Measurements from ENCODE around the gene FILIP1L. TPM values are rescaled to one million over a fixed set of nuclear protein-coding genes. Genes with fewer than 3 reads are reported as not detected.

The FILIP1L gene
- total RNA-seq, result 8.9 and 11.0 TPM in 2 replicates

DNA sequence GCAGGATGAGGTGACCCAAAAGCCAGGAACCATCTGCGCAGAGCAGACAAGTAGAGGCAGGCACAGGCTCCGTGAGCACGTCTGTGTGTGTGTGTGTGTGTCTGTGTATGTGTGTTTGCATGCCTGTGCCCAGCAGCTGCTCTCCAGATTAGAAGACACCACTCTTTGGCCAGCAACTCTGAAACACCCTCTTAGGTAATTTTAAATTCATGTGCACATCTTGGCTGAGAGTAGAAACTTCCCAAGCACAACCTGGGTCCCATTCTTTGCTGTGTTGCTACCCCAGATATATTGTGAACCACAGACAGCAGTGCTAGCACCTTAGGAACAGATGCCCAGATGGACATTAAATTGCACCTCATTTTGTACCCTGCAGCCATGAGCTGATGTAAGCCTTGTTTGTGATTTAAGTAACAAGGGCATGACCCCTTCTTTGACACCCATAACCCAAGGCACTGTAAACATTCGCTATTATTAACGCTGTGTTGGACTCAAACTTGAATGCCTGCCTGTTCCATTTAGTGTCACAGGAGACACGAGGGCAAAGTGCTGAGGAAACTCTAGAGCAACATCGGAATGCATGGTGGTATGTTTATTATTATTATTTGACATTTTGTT, at the start of gene FILIP1L:
Gene FILIP1L, minus strand, starts transcription at position 89 of the 618 bp plus-strand sequence.

GRCh38 chr3:99817437-99818240, 296.7 kb downstream of the FILIP1L start, which contains the start of gene CMSS1:
CMSS1 (plus strand) TSS chr3:99817862.

Small RNA genes lying within 50 kb of the gene (small RNA-seq; reads per million reads assigned to genes)
- not detected for gene MIR3921

Other genes with a start within 250 kb of the FILIP1L start
- 65.1 and 69.9 TPM in 2 replicates for gene TBC1D23, start 146.5 kb upstream of the FILIP1L start, total RNA-seq
- gene NIT2, start 220.3 kb upstream of the FILIP1L start, total RNA-seq, result 20.1 and 20.5 TPM in 2 replicates

Data from hair follicle dermal papilla cell (primary cell).